NCI-H345 treated with DMSO at 0.1 percent for 48 hours (cell line): ENCODE results near the gene SOCS7.

Experiments used
- DNase-seq: peaks from one replicate; lab custom pipeline; 2025; ENCODE audit not compliant: unreplicated experiment; lab: John Stamatoyannopoulos, UW

Gene SOCS7

GRCh38 chr17:38358586-38359513 lies 7.2 kb downstream of the SOCS7 start:
- no peak for DNase-seq

- DNase-seq: no peak
These were observed 10.2 kb downstream of the SOCS7 start for GRCh38 chr17:38361694-38362465.

DNA sequence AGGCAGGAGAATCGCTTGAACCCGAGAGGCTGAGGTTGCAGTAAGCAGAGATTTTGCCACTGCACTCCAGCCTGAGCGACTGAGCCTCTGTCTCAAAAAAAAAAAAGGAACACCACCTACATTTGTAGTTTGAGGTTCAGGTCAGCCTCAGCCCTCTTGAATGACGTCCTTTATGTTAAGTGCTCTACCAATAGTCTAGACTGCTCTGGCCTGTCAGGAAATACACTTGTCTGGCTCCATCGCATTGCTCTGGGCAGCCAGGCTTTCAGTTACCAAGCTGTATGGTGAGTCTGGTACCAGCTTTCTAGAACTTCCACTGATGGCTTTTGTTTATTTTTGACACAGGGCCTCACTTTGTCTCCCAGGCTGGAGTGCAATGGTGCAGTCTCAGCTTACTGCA lies 11.4 kb downstream of the SOCS7 start:
- no peak for DNase-seq

- DNase-seq: no peak
These were observed 13.1 kb downstream of the SOCS7 start for GRCh38 chr17:38364741-38365140.

GRCh38 chr17:38369124-38369886 lies 17.7 kb downstream of the SOCS7 start:
- no peak for DNase-seq

- DNase-seq: no peak
These were observed 27.8 kb downstream of the SOCS7 start for GRCh38 chr17:38379448-38379847.

DNA sequence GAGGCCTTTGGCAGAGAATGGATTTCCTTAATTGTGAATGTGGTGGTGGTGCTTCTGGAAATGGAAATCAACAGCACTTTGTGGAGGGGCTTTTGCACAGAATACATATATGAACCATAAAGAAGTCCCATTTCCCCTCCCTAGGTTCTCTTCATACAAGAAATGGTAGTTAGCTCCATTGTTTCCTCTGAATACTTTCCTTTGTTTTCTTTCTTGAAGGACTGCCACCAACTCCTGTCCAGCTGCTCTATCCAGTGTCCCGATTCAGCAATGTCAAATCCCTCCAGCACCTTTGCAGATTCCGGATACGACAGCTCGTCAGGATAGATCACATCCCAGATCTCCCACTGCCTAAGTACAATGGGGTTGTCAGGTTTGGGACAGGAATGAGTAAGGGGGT lies 43.4 kb downstream of the SOCS7 start:
- no peak for DNase-seq

GRCh38 chr17:38397227-38397626 lies 45.6 kb downstream of the SOCS7 start:
- DNase-seq: no peak

- DNase-seq: no peak
These were observed 48.6 kb downstream of the SOCS7 start for GRCh38 chr17:38400286-38400685.

- DNase-seq: no peak
These were observed 49.8 kb downstream of the SOCS7 start for GRCh38 chr17:38401459-38401858.

DNA sequence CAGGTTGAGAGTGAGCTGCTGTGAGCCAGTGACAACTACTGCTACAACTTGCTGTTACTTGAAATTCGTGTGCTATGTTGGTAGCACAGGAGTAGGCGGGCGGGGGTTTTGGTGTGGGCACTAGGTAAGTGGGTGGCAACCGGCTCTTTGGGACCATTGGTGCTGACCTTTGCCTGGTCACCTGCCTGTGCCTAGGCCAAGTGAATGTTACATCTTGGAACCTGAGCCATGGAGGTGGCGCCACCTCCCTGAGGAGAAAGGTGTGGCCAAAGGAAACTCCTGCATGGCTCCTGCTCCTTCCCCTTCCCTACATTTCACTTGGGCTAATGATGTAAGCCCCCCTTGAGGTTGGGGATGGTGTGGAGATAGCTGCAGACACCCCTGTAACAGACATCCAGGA lies 51.3 kb downstream of the SOCS7 start:
- DNase-seq: no peak

- no peak for DNase-seq
These were observed 51.8 kb downstream of the SOCS7 start for GRCh38 chr17:38403491-38403890.

GRCh38 chr17:38404174-38404943 lies 52.7 kb downstream of the SOCS7 start:
- no peak for DNase-seq

DNA sequence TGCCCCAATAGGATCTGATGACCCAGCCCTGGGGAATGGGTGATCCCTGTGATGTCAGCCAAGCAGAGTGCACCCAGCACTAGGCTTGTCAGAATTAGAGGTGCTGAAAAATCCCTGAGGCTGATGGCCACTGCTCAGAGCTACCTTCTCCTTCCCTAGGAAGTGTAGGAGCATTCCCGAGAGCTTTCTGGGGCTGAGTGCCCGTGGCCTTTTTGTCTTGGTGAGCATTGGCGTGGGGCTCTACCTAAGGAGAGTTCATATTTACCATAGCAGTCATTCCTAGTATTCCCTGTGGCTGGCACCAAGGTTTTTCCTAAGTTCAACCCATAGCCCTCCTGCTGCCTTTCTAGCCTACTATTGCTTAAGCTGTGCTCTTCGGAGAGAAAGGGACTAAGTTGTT lies 54.0 kb downstream of the SOCS7 start:
- no peak for DNase-seq

- DNase-seq: no peak
These were observed 58.6 kb downstream of the SOCS7 start for GRCh38 chr17:38410201-38410600.

DNA sequence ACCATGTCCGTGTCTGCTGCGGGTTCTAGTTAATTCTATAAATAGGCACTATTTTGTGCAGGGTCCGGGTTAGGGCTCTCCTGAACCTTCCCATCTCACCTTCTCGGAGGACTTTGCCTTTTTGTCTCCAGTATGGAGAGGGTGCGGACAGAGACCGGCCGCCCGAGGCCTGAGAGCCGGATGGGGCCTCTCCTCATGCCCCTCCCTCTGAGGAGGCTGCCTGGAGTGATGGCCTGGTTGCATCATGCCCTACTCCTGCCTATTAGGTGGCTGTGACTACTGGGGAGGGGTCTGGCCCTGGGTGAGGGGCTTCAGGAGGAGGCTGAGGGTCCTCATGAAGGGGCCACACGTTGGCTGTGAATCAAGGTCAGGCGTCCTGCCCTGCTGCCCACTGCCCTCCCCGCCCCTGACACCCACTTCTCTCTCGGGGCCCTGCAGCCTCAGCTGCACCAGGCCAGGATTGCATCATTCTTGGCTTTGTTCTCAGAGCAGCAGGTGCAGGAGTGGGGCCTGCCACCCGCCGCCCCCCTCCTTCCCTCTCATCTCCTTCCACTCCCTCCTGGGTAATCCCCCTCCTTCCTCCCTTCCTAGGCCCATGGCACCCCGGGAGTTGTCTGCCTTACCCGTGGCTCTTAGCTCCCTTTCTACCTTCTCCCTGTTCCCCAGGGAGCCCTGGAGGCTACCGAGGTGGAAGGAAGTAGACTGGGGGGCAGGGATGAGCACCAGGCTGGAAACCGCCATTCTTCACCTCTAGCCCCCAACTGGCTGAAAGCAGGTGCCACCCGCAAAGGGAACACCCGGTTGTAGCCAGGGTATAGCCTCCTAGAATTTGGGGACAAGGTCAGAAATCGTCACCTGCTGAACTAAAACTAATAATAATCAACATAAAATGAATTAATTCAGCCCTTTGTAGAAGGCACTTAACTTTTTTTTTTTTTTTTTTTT lies 63.9 kb downstream of the SOCS7 start:
- DNase-seq: peak; percentile 81

DNA sequence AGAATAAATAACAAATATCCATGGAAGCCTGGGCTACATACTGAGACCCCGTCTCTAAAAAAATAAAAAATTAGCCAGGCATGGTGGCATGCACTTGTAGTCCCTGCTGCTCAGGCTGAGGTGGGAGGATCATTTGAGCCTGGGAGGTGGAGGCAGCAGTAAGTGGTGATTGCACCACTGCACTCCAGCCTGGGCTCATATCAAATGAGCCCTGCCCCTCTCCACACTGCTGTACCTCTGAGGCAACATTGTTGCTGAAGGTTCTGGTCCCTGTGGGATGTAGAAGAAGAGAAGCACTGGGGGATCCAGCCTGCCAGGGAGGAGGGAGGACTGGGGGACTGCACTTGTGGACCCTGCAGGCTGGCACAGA lies 65.2 kb downstream of the SOCS7 start:
- DNase-seq: no peak

- no peak for DNase-seq
These were observed 65.7 kb downstream of the SOCS7 start for GRCh38 chr17:38417210-38417951.
